GM19035 (cell line): ENCODE measurements around the gene RNU2-1.
"Not testable (repeated sequence)": the region's sequence is repeated elsewhere in the genome, so short reads cannot be mapped to it uniquely, and the experiment has no call there.

ENCODE experiments used
- ATAC-seq: cut with Tn5 transposase; IDR thresholded peaks from one replicate; pipeline ENCODE4 v1.9.1; 2021; ENCODE audit not compliant: unreplicated experiment

RNU2-1 gene

DNA sequence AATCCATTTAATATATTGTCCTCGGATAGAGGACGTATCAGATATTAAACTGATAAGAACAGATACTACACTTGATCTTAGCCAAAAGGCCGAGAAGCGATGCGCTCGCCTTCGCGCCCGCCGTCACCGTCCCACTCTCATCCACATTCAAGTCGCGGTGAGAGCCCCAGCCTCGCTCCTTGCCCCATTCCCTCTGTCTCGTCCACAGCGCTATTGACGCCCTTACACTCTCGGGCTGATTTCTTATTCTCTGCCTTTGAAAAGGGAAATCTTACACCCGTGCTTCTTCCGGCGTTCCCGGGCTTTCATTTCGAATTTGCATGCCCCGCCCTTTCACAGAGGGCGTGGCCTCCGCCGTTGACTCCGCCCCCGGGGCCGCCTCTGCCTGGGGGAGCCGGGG lies at the start of gene RNU2-1:
TSS of gene RNU2-1 (minus strand) at position 101 of the 400 bp plus-strand sequence.
- not testable (repeated sequence) for ATAC-seq

DNA sequence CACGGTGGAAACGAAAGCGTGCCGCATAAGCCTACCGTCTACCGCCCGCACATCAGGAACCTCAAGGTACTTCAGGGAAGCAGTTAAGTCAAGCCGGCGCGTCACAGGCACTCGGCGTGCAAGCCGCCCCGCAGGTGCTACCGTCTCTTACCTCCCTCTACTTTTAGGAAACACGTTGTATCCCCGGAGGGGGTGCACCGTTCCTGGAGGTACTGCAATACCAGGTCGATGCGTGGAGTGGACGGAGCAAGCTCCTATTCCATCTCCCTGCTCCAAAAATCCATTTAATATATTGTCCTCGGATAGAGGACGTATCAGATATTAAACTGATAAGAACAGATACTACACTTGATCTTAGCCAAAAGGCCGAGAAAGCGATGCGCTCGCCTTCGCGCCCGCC lies 39.1 kb upstream of the RNU2-1 start:
- not testable (repeated sequence) for ATAC-seq

DNA sequence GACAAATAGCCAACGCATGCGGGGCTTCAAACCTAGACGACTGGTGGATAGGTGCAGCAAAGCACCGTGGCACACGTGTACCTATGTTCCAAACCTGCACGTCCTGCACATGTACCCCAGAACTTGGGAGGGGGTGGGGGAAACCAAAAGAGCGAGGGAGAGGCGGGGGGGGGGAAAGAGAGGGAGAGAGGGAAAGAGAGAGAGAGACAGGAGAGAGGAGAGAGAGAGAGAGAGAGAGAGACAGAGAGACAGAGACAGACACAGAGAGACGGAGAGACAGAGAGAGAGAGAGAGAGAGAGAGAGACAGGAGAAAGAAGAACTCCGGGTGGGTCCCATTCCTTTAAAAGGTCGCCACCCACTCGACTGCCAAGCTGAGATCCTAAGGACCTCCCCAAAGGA lies 38.7 kb upstream of the RNU2-1 start:
- ATAC-seq: not testable (repeated sequence)

DNA sequence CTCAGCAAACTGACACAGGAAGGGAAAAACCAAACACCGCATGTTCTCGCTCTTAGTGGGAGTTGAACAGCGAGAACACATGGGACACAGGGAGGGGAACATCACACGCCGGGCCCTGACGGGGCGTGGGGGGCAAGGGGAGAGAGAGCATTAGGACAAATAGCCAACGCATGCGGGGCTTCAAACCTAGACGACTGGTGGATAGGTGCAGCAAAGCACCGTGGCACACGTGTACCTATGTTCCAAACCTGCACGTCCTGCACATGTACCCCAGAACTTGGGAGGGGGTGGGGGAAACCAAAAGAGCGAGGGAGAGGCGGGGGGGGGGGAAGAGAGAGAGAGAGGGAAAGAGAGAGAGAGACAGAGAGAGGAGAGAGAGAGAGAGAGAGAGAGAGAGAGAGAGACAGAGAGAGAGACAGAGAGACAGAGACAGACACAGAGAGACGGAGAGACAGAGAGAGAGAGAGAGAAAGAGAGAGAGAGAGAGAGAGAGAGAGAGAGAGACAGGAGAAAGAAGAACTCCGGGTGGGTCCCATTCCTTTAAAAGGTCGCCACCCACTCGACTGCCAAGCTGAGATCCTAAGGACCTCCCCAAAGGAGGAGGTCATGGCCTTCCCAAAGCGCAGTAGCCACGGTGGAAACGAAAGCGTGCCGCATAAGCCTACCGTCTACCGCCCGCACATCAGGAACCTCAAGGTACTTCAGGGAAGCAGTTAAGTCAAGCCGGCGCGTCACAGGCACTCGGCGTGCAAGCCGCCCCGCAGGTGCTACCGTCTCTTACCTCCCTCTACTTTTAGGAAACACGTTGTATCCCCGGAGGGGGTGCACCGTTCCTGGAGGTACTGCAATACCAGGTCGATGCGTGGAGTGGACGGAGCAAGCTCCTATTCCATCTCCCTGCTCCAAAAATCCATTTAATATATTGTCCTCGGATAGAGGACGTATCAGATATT lies 37.1 kb upstream of the RNU2-1 start:
- not testable (repeated sequence) for ATAC-seq

DNA sequence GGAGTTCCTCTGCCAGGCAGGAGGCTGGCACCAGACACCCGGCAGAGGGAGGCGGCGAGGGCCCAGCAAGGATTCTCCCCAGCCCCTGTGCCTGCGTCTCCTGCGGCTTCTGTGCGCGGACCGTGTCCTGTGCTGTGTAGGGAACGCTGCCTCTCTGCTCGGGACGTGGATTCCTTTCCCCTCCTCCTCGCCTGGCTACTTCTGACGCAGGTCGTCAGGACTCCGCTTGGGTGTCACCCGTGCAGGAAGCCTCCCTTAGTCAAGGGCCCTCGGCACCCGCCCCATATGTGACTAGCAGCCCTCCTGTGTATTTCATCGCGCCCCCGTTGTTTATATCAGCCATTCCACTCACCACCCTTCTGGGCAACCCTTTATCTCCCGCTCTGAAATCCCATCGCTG lies 12.7 kb upstream of the RNU2-1 start:
- ATAC-seq: not testable (repeated sequence)

DNA sequence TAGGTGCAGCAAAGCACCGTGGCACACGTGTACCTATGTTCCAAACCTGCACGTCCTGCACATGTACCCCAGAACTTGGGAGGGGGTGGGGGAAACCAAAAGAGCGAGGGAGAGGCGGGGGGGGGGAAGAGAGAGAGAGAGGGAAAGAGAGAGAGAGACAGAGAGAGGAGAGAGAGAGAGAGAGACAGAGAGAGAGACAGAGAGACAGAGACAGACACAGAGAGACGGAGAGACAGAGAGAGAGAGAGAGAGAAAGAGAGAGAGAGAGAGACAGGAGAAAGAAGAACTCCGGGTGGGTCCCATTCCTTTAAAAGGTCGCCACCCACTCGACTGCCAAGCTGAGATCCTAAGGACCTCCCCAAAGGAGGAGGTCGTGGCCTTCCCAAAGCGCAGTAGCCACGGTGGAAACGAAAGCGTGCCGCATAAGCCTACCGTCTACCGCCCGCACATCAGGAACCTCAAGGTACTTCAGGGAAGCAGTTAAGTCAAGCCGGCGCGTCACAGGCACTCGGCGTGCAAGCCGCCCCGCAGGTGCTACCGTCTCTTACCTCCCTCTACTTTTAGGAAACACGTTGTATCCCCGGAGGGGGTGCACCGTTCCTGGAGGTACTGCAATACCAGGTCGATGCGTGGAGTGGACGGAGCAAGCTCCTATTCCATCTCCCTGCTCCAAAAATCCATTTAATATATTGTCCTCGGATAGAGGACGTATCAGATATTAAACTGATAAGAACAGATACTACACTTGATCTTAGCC lies 7.0 kb upstream of the RNU2-1 start:
- not testable (repeated sequence) for ATAC-seq

DNA sequence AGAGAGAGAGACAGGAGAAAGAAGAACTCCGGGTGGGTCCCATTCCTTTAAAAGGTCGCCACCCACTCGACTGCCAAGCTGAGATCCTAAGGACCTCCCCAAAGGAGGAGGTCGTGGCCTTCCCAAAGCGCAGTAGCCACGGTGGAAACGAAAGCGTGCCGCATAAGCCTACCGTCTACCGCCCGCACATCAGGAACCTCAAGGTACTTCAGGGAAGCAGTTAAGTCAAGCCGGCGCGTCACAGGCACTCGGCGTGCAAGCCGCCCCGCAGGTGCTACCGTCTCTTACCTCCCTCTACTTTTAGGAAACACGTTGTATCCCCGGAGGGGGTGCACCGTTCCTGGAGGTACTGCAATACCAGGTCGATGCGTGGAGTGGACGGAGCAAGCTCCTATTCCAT lies 5.8 kb upstream of the RNU2-1 start:
- not testable (repeated sequence) for ATAC-seq

DNA sequence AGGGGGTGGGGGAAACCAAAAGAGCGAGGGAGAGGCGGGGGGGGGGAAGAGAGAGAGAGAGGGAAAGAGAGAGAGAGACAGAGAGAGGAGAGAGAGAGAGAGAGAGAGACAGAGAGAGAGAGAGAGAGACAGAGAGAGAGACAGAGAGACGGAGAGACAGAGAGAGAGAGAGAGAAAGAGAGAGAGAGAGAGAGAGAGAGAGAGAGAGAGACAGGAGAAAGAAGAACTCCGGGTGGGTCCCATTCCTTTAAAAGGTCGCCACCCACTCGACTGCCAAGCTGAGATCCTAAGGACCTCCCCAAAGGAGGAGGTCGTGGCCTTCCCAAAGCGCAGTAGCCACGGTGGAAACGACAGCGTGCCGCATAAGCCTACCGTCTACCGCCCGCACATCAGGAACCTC lies 514 bp downstream of the RNU2-1 start:
- not testable (repeated sequence) for ATAC-seq

DNA sequence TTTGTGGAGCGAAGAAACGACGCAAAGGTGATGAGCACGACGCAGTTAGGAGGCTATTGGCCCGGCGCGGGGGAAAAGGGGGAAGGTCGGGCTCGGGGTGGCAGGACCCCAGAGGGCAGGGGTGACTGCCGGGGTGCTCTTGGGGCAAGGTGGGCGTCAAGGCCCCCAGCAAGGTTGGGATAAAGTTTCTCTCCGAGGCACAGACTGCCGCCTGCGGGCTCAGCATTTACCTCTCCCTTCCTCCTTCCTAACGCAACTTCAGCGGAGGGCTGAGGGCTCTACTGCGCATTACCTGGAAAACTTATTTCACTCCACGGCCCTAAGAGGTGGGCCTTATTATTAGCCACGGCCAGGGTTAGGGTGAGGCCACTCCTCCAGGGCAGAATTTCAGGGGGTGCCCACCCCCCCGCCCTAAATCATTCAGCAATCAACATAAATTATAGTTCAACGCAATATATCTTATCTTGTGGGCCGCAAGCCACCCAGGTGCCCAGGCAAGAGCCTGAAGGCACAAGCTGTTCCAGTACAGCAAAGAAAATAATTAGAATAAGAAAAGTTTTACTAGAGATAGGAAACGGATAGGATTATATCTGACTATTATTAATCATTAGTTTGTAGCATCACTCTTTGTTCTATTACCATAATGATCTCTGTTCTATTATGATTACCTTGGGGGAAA lies 1.6 kb downstream of the RNU2-1 start:
- ATAC-seq: not testable (repeated sequence)

DNA sequence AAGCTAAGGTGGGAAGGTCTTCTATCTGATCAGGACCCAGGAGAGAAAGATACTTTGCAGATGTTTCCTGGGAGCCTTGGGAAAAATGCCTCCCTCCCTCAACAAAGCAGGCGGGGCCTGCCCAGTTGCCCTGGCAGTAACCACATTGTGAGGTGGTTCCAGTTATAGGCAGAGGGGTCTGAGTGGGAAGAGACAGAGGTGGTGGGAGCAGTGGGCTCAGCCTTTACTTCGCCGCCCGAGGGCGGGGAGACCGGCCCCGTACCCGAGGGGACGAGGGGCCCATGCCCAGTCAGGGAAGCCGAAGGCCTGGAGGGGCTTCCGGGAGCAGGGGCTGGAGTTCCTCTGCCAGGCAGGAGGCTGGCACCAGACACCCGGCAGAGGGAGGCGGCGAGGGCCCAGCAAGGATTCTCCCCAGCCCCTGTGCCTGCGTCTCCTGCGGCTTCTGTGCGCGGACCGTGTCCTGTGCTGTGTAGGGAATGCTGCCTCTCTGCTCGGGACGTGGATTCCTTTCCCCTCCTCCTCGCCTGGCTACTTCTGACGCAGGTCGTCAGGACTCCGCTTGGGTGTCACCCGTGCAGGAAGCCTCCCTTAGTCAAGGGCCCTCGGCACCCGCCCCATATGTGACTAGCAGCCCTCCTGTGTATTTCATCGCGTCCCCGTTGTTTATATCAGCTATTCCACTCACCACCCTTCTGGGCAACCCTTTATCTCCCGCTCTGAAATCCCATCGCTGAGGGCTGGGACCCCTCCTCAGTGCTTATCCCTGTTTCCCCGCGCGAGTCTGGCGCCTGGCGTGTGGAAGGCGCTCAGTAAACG lies 2.4 kb downstream of the RNU2-1 start:
- ATAC-seq: not testable (repeated sequence)

DNA sequence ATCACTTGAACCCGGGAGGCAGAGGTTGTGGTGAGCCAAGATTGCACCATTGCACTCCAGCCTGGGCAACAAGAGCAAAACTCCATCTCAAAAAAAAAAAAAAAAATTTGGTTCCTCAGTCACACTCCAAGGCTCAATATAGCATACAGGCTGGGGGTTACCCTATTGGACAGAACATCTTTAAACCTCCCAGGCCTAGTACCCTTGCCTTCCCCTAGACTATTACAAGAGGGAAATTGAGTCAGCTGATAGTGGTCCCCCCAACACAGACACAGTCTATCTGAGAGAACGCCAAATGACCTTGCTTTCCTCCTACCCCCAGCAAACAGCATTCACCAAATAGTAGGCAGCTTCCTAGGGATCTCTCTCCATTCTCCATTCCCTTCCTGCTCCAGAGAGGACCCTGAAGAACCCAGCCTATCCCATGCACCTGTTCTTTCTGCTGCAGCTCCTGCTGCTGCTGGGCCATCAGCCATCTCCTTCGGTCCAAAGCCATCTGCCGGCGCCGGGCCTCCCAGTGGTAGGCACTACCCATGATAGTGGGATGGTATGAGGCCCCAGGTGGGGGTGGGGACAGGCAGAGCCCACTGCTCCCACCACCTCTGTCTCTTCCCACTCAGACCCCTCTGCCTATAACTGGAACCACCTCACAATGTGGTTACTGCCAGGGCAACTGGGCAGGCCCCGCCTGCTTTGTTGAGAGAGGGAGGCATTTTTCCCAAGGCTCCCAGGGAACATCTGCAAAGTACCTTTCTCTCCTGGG lies 5.6 kb downstream of the RNU2-1 start, which contains the start of gene CCDC200:
TSS of gene CCDC200 (minus strand) at position 604 of the 763 bp plus-strand sequence. CDS start at position 535, 69 bp downstream.
- ATAC-seq: not testable (repeated sequence)

DNA sequence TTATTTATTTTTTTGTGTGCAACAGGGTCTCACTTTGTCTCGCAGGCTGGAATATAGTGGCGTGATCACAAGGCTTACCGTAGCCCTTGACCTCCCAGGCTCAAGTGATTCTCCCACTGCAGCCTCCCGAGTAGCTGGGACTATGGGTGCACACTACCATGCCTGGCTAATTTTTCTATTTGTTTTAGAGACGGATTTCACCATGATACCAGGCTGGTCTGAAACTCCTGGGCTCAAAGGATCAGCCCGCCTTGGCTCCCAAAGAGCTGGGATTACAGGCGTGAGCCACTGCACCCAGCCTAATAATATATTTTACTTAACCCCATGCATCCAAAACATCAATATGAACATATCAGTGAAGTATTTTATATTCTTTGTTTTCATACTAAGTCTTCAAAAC lies 7.4 kb downstream of the RNU2-1 start:
- ATAC-seq: no peak

DNA sequence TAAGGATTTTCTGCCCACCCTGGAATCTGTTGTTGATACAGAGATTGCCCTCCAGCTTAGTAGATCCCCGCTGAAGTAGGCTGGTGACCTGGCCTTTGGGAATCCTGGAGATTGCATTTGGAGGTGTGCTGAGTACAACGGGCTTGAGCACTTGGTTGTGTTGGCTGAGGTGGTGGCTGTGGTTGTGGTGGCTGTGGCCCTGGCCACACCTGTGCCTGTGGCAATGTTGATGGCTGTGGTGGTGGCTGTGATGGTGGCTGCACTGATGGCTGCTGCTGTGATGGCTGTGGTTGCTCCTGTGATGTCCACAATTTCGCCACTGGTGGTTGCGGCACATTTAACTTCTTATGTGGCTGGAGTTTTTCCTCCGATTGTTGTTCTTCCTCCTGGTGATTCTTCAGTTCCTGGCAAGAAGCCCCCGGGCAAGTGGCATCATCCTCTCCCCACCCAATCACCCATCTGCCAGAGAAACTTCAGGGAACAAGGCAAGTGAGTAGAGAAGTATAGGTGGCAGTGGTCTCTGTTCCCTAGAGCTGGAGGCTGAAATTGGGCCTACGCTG lies 9.6 kb downstream of the RNU2-1 start:
- ATAC-seq: no peak

DNA sequence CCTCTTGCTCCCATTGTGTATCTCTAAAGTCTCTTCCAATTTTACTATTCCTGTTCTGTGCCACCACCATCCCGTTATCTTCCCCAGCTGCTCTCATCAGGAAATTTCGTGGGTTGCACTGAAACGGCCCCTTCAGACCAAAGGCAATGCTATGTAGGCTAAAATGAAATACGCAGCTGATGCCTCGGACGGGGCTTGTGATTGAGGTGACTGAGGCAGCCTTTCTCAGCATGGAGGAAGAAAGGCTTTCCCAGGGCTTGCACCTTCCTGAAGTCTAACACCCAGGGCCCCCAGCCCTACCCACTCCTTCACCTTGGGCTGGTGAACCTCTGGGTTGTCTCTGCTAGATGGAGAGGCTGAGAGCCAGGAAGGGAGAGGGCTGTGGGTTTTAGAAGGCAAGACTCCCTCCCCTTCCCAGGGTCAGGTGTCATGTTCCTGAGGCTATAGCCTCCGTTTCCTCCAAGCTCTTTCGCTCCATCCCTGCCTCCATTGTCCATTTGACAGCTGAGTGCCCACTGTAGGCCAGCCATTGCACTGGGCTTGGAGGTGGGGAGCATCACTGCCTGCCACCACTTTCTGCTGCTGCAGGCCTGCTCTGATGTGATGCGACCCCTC lies 13.2 kb downstream of the RNU2-1 start:
- ATAC-seq: no peak

DNA sequence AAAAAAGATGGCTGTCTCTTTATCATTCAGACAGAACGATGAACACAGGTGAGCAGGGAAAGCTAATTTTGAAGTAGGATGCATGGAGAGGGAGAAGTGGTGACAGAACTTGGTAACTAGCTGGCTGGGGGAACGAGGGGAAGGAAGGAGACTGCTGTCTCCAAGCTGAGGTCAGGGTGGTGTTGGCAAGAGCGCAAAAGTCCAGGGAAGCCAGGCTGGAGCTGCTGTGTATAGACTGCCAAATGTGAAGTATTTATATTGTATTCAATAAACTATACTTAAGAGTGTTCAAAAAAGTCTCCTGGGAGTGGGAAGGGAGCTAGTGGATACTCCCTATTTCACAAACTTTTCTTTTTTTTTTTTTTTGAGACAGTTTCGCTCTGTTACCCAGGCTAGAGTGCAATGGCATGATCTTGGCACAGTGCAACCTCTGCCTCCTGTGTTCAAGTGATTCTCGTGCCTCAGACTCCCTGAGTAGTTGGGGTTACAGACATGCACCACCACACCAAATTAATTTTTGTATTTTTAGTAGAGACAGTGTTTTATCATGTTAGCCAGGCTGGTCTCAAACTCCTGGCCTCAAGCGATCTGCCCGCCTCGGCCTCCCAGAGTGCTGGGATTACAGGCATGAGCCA lies 13.9 kb downstream of the RNU2-1 start:
- ATAC-seq: no peak

DNA sequence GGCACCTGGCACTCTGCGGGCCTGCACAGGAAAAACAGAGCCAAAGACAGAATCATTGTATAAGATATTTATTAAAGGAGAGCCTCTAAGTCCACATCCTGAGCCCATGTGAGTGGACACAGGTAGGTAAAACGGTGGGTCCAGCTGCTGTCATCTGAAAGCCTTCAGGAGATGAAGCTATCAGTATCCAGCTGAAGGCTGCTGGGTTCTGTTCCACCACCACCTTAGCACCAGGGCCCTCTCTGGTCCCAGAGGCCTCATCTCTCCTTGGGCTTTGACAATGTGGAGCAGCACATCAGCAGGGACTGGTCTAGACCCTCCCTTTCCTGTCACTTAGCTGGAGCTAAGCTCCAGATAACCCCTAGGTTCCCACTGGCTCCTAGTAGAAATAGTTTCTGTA lies 14.8 kb downstream of the RNU2-1 start:
- no peak for ATAC-seq

DNA sequence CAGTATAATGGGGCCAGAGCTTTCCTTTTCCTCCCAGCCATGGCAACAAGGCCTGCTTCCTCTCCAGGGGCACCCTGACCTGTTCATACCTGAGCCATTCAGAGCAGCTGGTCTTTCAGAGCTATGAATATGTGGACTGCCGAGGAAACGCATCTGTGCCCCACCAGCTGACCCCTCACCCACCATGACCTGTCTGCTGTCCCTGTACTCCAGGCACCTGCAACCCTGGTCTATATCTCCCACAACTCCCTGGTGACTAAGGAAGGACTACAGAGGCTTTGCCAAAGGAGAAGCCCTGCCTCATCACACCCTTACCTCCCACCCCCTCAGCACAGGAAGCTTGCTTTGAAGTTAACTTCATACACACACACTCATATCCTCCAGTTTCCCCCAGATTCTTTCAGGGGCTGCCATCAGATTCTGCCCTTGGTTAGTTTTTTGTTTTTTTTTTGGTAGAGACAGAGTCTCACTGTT lies 16.1 kb downstream of the RNU2-1 start:
- no peak for ATAC-seq
